Endothelial cell of umbilical vein (primary cell): ENCODE results near the gene OPTN. TPM values are rescaled to one million over a fixed set of nuclear protein-coding genes. Genes with fewer than 3 reads are reported as not detected.

ENCODE experiments used
- BruUV-seq: library from RNA; stranded (reverse); fragments of 400-500 nt; replicated peaks from 2 replicates; lab custom pipeline; 2021; lab: Mats Ljungman, UMichigan
- CTCF ChIA-PET: fragments of 300-600, 350-600 bp; sonication (Branson Sonifier 250); formaldehyde crosslinking; loops from one replicate; lab custom pipeline; 2021; ENCODE audit warnings: antibody characterized with exemption, inconsistent platforms; lab: Charles Lee
- POLR2A ChIA-PET: fragments of 300-600, 350-600 bp; sonication (Branson Sonifier 250); formaldehyde crosslinking; loops from one replicate; lab custom pipeline; 2021; ENCODE audit warnings: antibody characterized with exemption, inconsistent platforms; lab: Charles Lee
- DNase-seq: peaks from one replicate; pipeline ENCODE4 v3.0.0-alpha.2; 2011; ENCODE audit warnings: low read depth, low spot score
- FAIRE-seq: peaks from 2 replicates; lab custom pipeline; 2011; peaks lifted over from hg19 to GRCh38; lab: Jason Lieb, UNC
- H2AFZ ChIP-seq: 2 replicates; pipeline ENCODE4 v1.6.0; 2012; ENCODE audit warnings: low read depth, low read length, control low read depth, inconsistent platforms
- H3K27ac ChIP-seq: 2 replicates; pipeline ENCODE4 v1.5.1; 2011; ENCODE audit warnings: low read depth, mild to moderate bottlenecking, control low read depth, low read length, moderate library complexity; ENCODE audit not compliant: insufficient read depth
- H3K27me3 ChIP-seq, 2 experiments: 2 replicates each; pipeline versions ENCODE4 v1.6.0 to v1.6.1; 2011; ENCODE audit warnings: low read length in 2 of 2, mixed read lengths in 1 of 2; ENCODE audit not compliant: control insufficient read depth in 2 of 2, insufficient read depth in 2 of 2
- H3K36me3 ChIP-seq, 2 experiments: 2 replicates in 1 of 2; 3 replicates in 1 of 2; pipeline ENCODE4 v1.5.1; 2011; ENCODE audit warnings: low read length in 2 of 2, mild to moderate bottlenecking in 1 of 2, moderate library complexity in 1 of 2; ENCODE audit not compliant: control insufficient read depth in 2 of 2, insufficient read depth in 2 of 2; ENCODE audit errors: extremely low read depth in 1 of 2
- H3K4me1 ChIP-seq: 3 replicates; pipeline ENCODE4 v1.5.1; 2011; ENCODE audit warnings: mild to moderate bottlenecking, low read length; ENCODE audit not compliant: control insufficient read depth, insufficient read depth; ENCODE audit errors: extremely low read depth
- H3K4me2 ChIP-seq: 2 replicates; pipeline ENCODE4 v1.6.1; 2011; ENCODE audit warnings: low read length, control low read depth, mixed read lengths; ENCODE audit not compliant: insufficient read depth
- H3K4me3 ChIP-seq, 3 experiments: fragments of 200-600 bp in 1 of 3; sonication (generic), shearing (Covaris generic) in 1 of 3; replicated peaks in 1 of 3; 2 replicates each; pipeline ENCODE4 v1.5.1; 2011 to 2016; ENCODE audit warnings: control low read depth in 3 of 3, low read length in 3 of 3, mild to moderate bottlenecking in 2 of 3, inconsistent platforms in 1 of 3, low read depth in 1 of 3, moderate library complexity in 1 of 3; ENCODE audit not compliant: insufficient read depth in 1 of 3
- H3K79me2 ChIP-seq: 2 replicates; pipeline ENCODE4 v1.6.0; 2012; ENCODE audit warnings: low read length, inconsistent platforms; ENCODE audit not compliant: control insufficient read depth, insufficient read depth
- H3K9ac ChIP-seq: replicated peaks from 2 replicates; pipeline ENCODE3; 2011; ENCODE audit warnings: low read length, control low read depth; ENCODE audit not compliant: insufficient read depth; ENCODE audit errors: extremely low read depth
- H3K9me1 ChIP-seq: replicated peaks from 3 replicates; pipeline ENCODE4 v1.6.0; 2011; ENCODE audit warnings: mild to moderate bottlenecking, low read length; ENCODE audit not compliant: control insufficient read depth, insufficient read depth; ENCODE audit errors: extremely low read depth
- H3K9me3 ChIP-seq: replicated peaks from 2 replicates; pipeline ENCODE4 v1.5.1; 2012; ENCODE audit warnings: low read length, inconsistent platforms; ENCODE audit not compliant: control insufficient read depth, insufficient read depth
- H4K20me1 ChIP-seq: replicated peaks from 2 replicates; pipeline ENCODE3; 2011; ENCODE audit warnings: mild to moderate bottlenecking, low read length; ENCODE audit not compliant: control insufficient read depth, insufficient read depth; ENCODE audit errors: extremely low read depth
- EZH2 ChIP-seq: IDR thresholded peaks from 2 replicates; pipeline ENCODE4 v1.6.1; 2012; ENCODE audit warnings: borderline replicate concordance, low read depth, mild to moderate bottlenecking, moderate library complexity, low read length, inconsistent platforms; ENCODE audit not compliant: severe bottlenecking
- FOS ChIP-seq: IDR thresholded peaks from 2 replicates; pipeline ENCODE4 v1.6.1; 2011; ENCODE audit warnings: mild to moderate bottlenecking, low read length, moderate library complexity, borderline replicate concordance; ENCODE audit not compliant: insufficient read depth
- GATA2 ChIP-seq: IDR thresholded peaks from 2 replicates; pipeline ENCODE4 v1.7.0; 2011; ENCODE audit warnings: low read depth, mild to moderate bottlenecking, moderate library complexity, mixed read lengths, low read length; ENCODE audit not compliant: insufficient read length, insufficient read depth
- JUN ChIP-seq: IDR thresholded peaks from 2 replicates; pipeline ENCODE4 v1.6.1; 2011; ENCODE audit warnings: borderline replicate concordance, low read depth; ENCODE audit not compliant: insufficient read length, insufficient read depth
- MYC ChIP-seq: IDR thresholded peaks from one replicate; pipeline ENCODE4 v1.6.1; 2011; ENCODE audit warnings: mild to moderate bottlenecking, low read depth, low read length
- POLR2A ChIP-seq: IDR thresholded peaks from 2 replicates; pipeline ENCODE4 v1.6.1; 2012; ENCODE audit warnings: low read depth, mild to moderate bottlenecking, control low read depth, low read length
- POLR2AphosphoS5 ChIP-seq: IDR thresholded peaks from 2 replicates; pipeline ENCODE4 v1.6.1; 2012; ENCODE audit warnings: low read depth, mild to moderate bottlenecking, control low read depth, low read length, moderate library complexity; ENCODE audit not compliant: insufficient read depth
- dilution Hi-C: fragments of 300-500 bp; cut with MboI; formaldehyde crosslinking; loops from one replicate; pipeline ENCODE4 v1.15.0; 2019; ENCODE audit warnings: low sequenced_read_pairs; ENCODE audit not compliant: extremely low pct_ligation_motif_present
- intact Hi-C: fragments of 100-400 bp; cut with micrococcal nuclease; formaldehyde crosslinking; loops from one replicate; pipeline ENCODE4 v1.10.0; 2022
- polyA plus RNA-seq, 4 experiments: library from polyadenylated mRNA; depleted of rRNA in 3 of 4; stranded (reverse) in 3 of 4; unstranded in 1 of 4; fragments of >200 nt; gene quantifications; 2 replicates each; pipeline versions ENCODE4 v1.2.1 to v1.2.3, GENCODE V29; 2011 to 2012; ENCODE audit warnings: missing spikeins in 1 of 4
- total RNA-seq: library from RNA; stranded (reverse); gene quantifications from 2 replicates; pipeline ENCODE4 v1.2.3, GENCODE V29; 2021
- TF ChIP-seq, protein P1 (sequence below): IDR thresholded peaks from 2 replicates; pipeline ENCODE4 v1.6.1; 2011; ENCODE audit not compliant: insufficient read depth, insufficient read length
- TF ChIP-seq, protein P2 (sequence below), 2 donors: IDR thresholded peaks; 1 replicate in 1 of 2; 2 replicates in 1 of 2; pipeline ENCODE4 v1.5.1; 2011; ENCODE audit warnings: low read length in 2 of 2, mild to moderate bottlenecking in 2 of 2, moderate library complexity in 2 of 2, control low read depth in 1 of 2, inconsistent platforms in 1 of 2, low read depth in 1 of 2; ENCODE audit not compliant: insufficient read depth in 1 of 2; ENCODE audit errors: extremely low read depth in 1 of 2

The OPTN gene
- total and polyA plus RNA-seq, 2 donors (not counting 3 experiments of a cell fraction or from before 2014, with no cell fraction given): 22.7 to 94.2 TPM

DNA sequence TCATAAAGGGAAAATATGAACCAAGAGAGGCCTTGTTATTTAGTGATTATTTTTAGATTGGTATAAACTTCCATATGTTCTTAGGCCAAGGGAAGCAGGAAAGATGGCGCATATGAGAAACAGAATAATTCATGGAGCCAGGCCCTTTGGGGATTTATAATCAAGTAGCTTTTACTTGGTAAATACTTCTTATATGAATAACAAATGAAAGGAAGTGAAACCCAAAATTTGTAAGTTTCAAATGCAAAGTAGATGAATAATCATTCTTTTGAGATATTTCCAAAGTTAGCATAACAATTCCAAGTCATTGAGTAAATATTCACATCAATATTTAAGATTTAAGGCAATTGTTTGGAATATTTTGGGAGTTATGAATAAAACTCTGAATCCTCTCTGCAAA lies 13.9 kb upstream of the OPTN start:
- no peaks in the 10 kb centered on the region for H3K79me2 ChIP-seq
- H3K9ac ChIP-seq: no peak overlapping the region
- H3K4me1 ChIP-seq: no peaks in the 10 kb centered on the region
- no peaks in the 10 kb centered on the region for H3K9me1 ChIP-seq
- TF ChIP-seq, protein P1, sequence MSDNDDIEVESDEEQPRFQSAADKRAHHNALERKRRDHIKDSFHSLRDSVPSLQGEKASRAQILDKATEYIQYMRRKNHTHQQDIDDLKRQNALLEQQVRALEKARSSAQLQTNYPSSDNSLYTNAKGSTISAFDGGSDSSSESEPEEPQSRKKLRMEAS: no peak
- TF ChIP-seq JUN (no peak), FOS (no peak), GATA2 (no peak)
- H3K27me3 ChIP-seq: no peaks in the 10 kb centered on the region
- H3K9me3 ChIP-seq: no peaks in the 10 kb centered on the region
- no peak overlapping the region for H2AFZ ChIP-seq
- DNase-seq (no peak), FAIRE-seq (no peak)
- H3K27ac ChIP-seq: no peak overlapping the region
- BruUV-seq: no TSS peak
- POLR2A ChIA-PET: no interaction called here
- no peak overlapping the region for H3K4me3 ChIP-seq
- intact Hi-C loops: no loop called here
- no peaks in the 10 kb centered on the region for H4K20me1 ChIP-seq
- no peaks in the 10 kb centered on the region for H3K36me3 ChIP-seq
- no peak overlapping the region for H3K4me2 ChIP-seq
- dilution Hi-C loops: no loop called here
- CTCF ChIA-PET: interaction anchor here (1.1 kb wide), 1 partner anchor 14 kb away, joined by 3 read pairs; the partner anchor contains the start of gene OPTN

DNA sequence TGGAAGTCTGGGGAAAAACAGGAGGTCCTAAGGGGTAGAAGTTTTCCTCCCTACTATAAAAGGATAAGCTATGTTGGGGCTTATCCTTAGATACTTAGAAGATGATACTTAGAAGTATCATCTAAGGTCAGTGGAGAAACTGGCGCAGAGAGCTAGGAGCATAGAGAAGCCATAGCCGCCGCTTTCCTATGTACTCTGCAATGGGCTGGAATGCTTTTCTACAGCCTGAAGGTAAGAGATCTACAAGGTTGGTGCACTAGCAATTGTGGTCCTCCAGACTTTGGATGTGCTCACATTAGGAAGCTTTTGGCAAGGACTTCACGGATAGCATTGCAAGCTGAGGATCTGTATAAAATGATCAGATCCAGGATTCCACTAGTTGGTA lies 12.4 kb upstream of the OPTN start:
- intact Hi-C loops (no loop called here), dilution Hi-C loops (no loop called here)
- FAIRE-seq (no peak), DNase-seq (no peak)
- H3K9ac ChIP-seq: no peak overlapping the region
- CTCF ChIA-PET: interaction anchor here (1.0 to 1.6 kb wide), 3 partner anchors 10 to 13 kb away, joined by 3 to 4 read pairs (median 4); partner anchors contain the start of gene OPTN
- BruUV-seq: no TSS peak
- no peaks in the 10 kb centered on the region for H3K4me1 ChIP-seq
- no peaks in the 10 kb centered on the region for H3K9me3 ChIP-seq
- H3K79me2 ChIP-seq: no peaks in the 10 kb centered on the region
- H3K4me2 ChIP-seq: no peak overlapping the region
- no peak overlapping the region for H3K4me3 ChIP-seq
- no peak overlapping the region for H2AFZ ChIP-seq
- POLR2A ChIA-PET: no interaction called here
- no peaks in the 10 kb centered on the region for H3K36me3 ChIP-seq
- peaks cover 0 to 2% of the 10 kb centered on the region in 2 experiments for H3K27me3 ChIP-seq
- no peak overlapping the region for H3K27ac ChIP-seq
- H3K9me1 ChIP-seq: no peaks in the 10 kb centered on the region
- H4K20me1 ChIP-seq: no peaks in the 10 kb centered on the region
- TF ChIP-seq GATA2 (no peak), FOS (no peak), MYC (no peak), POLR2A (no peak), EZH2 (no peak), POLR2AphosphoS5 (no peak), JUN (no peak)
- TF ChIP-seq, protein P1: no peak
- TF ChIP-seq, protein P2, sequence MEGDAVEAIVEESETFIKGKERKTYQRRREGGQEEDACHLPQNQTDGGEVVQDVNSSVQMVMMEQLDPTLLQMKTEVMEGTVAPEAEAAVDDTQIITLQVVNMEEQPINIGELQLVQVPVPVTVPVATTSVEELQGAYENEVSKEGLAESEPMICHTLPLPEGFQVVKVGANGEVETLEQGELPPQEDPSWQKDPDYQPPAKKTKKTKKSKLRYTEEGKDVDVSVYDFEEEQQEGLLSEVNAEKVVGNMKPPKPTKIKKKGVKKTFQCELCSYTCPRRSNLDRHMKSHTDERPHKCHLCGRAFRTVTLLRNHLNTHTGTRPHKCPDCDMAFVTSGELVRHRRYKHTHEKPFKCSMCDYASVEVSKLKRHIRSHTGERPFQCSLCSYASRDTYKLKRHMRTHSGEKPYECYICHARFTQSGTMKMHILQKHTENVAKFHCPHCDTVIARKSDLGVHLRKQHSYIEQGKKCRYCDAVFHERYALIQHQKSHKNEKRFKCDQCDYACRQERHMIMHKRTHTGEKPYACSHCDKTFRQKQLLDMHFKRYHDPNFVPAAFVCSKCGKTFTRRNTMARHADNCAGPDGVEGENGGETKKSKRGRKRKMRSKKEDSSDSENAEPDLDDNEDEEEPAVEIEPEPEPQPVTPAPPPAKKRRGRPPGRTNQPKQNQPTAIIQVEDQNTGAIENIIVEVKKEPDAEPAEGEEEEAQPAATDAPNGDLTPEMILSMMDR (IDR thresholded peaks at IDR 0.05; ENCODE audit: extremely low read depth in 1 of 2, insufficient read depth in 1 of 2, low read depth in 1 of 2, low read length in 2 of 2): no peak
